Stimulated activated CD4-positive, alpha-beta T cell treated with anti-CD3 and anti-CD28 coated beads, Interleukin-4, amount 100 ng/mL, for 1 hour (primary cell): Measurements from ENCODE around the gene FES.

Experiments used
- DNase-seq: peaks from one replicate; pipeline ENCODE4 v3.0.0-alpha.2; 2020

FES gene

GRCh38 chr15:90877315-90877714 is 7.0 kb upstream of the FES start:
- DNase-seq, result no peak

DNA sequence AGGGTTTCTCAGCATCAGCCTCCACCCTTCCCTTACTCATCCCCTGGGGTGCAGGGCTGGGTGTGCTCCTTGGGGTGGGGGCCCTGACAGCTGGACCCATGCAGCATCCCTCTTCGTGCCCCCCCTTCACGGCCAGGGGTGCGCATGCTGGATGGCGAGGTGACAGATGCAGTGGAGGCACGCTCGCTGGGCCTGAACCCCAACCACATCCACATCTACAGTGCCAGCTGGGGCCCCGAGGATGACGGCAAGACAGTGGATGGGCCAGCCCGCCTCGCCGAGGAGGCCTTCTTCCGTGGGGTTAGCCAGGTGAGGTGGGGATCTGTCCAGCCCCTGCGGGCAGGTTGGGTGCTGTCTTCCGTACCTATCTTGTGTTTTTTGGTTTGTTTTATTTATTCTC is 6.3 kb upstream of the FES start:
- DNase-seq, result no peak

DNA sequence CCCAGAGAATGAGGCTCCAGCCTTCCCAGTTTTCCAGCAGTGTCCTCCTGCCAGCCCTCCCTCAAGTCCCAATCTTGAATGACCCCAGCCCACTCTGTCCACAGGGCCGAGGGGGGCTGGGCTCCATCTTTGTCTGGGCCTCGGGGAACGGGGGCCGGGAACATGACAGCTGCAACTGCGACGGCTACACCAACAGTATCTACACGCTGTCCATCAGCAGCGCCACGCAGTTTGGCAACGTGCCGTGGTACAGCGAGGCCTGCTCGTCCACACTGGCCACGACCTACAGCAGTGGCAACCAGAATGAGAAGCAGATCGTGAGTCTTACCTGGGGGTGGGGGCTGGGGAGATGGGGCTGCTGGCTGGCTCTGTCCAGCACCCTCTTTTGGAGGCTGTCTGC is 5.6 kb upstream of the FES start:
- DNase-seq, result no peak

DNA sequence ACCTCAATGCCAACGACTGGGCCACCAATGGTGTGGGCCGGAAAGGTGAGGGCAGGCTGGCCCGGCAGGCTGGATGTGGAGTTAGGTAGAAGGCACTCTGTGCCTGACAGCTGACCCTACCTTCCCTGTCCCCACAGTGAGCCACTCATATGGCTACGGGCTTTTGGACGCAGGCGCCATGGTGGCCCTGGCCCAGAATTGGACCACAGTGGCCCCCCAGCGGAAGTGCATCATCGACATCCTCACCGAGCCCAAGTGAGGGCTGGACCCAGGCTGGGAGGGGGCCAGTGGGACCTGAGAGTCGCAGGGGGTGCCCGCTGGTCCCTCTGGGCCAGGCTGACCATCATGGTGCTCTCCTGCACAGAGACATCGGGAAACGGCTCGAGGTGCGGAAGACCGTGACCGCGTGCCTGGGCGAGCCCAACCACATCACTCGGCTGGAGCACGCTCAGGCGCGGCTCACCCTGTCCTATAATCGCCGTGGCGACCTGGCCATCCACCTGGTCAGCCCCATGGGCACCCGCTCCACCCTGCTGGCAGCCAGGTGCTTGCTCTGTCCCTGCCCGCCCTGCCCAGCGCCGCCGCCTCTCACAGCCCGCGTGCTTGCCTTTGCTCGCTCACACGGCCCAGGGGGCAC is 4.5 kb upstream of the FES start:
- DNase-seq, result no peak

- DNase-seq, result no peak
Measured at GRCh38 chr15:90880381-90881145, 3.7 kb upstream of the FES start.

GRCh38 chr15:90881181-90881977 is 2.9 kb upstream of the FES start:
- DNase-seq, result no peak

DNA sequence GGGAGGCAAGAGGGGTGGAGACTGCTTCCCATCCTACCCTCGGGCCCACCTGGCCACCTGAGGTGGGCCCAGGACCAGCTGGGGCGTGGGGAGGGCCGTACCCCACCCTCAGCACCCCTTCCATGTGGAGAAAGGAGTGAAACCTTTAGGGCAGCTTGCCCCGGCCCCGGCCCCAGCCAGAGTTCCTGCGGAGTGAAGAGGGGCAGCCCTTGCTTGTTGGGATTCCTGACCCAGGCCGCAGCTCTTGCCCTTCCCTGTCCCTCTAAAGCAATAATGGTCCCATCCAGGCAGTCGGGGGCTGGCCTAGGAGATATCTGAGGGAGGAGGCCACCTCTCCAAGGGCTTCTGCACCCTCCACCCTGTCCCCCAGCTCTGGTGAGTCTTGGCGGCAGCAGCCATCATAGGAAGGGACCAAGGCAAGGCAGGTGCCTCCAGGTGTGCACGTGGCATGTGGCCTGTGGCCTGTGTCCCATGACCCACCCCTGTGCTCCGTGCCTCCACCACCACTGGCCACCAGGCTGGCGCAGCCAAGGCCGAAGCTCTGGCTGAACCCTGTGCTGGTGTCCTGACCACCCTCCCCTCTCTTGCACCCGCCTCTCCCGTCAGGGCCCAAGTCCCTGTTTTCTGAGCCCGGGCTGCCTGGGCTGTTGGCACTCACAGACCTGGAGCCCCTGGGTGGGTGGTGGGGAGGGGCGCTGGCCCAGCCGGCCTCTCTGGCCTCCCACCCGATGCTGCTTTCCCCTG is 2.2 kb upstream of the FES start:
- DNase-seq, result no peak

GRCh38 chr15:90882781-90883525 is 1.4 kb upstream of the FES start:
- DNase-seq, result no peak

- no peak for DNase-seq
Measured at GRCh38 chr15:90883526-90883975, 753 bp upstream of the FES start.

DNA sequence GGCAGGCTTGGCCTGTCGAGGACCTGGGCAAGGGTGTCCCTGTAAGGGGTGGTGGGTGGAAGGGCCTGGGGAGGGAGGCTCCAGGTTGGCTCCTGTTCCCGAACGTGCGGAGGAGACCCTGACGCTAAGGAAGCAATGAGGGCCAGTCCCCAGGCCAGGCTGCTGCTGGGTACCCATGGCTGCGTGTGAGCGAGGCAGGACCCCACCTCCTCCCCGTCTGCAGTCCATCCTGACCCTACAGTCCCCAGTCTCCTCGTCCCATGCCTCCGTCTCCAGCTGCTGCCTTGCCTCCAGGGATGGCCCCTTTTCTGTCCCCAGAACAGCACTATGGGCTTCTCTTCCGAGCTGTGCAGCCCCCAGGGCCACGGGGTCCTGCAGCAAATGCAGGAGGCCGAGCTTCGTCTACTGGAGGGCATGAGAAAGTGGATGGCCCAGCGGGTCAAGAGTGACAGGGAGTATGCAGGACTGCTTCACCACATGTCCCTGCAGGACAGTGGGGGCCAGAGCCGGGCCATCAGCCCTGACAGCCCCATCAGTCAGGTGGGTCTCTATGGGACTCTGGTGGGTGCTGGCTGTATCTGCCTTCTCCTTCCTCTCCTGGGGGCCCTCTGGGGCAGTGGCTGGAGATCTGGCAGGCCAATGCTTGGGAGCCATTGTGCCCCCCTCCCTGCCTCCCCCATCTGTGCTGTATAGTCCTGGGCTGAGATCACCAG is 571 bp downstream of the FES start:
- no peak for DNase-seq

DNA sequence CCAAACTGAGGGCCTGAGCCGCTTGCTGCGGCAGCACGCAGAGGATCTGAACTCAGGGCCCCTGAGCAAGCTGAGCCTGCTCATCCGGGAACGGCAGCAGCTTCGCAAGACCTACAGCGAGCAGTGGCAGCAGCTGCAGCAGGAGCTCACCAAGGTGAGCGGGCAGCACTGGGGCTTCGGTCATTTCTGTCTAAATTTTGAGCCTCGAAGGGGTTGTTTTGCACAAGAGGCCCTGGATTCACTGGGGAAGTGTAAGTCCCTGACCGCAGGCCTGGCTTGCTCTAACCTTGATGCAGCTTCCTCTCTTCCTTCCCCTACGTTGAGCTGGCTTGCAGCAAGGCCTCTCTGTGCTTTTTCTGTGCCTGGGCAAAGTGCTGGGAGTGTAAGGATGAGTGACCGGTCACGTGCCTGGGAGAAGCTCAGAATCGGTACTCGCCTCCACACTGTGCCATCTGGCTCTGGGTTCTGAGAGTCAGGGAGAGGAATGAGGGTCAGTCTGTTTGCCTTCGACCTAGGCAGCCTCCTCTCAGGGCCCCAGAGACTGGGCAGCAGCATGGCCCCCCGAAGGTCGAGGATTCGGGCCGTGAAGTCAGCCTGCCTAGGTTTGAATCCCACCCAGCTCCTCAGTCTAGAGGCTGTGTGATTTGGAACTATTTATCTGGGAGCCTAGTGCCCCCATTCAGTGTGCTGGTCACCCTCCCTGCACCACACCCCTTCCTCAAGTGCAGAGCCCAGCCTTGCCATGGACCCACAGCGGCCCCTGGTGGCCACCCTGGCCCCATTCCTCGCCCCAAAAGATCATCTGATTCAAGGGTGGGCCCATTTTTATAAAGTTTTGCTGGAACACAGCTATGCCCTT is 1.4 kb downstream of the FES start:
- DNase-seq, result peak; percentile 84

- no peak for DNase-seq
Measured at GRCh38 chr15:90886291-90886614, 1.9 kb downstream of the FES start.

DNA sequence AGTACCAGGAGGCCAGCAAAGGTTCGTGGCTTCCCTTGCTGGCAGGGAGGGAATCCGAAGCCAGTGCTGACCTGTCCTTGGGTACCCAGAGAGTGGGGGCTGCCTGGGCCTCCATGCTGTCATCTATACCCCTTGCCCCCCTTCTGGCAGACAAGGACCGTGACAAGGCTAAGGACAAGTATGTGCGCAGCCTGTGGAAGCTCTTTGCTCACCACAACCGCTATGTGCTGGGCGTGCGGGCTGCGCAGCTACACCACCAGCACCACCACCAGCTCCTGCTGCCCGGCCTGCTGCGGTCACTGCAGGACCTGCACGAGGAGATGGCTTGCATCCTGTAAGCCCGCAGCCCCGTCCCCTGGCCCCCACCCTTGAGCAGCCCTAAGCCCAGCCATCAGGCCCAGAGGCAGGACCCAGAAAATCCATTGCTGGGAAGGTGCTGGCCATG is 2.8 kb downstream of the FES start:
- no peak for DNase-seq

GRCh38 chr15:90889313-90889730 is 5.0 kb downstream of the FES start:
- DNase-seq, result no peak

GRCh38 chr15:90889736-90890456 is 5.6 kb downstream of the FES start:
- no peak for DNase-seq

GRCh38 chr15:90890839-90891238 is 6.5 kb downstream of the FES start:
- no peak for DNase-seq

DNA sequence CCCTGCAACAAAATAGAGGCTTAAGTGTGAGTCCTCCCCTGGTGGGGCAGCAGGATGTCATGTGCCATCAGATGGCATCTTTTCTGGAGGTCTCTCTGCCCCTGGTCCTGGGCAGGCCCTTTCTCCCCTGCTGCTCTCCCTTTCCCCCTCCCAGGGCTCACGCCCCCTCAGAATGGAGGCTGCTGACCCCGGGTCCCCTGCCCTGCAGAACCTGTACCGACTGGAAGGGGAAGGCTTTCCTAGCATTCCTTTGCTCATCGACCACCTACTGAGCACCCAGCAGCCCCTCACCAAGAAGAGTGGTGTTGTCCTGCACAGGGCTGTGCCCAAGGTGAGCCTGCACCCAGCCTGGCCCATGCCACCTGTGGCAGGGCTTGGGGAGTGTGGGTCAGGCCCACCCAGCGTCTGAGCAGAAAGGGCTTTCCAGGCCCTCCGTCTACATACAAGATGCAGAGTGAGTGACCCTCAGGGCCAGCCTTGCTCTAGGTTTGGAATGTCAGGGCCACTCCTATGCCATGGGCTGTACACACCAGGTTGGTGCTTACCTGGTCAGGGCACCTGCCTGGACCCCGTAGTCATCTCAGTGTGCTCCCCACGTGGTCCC is 7.1 kb downstream of the FES start:
- DNase-seq, result no peak

GRCh38 chr15:90892023-90892422 is 7.7 kb downstream of the FES start:
- DNase-seq, result no peak

DNA sequence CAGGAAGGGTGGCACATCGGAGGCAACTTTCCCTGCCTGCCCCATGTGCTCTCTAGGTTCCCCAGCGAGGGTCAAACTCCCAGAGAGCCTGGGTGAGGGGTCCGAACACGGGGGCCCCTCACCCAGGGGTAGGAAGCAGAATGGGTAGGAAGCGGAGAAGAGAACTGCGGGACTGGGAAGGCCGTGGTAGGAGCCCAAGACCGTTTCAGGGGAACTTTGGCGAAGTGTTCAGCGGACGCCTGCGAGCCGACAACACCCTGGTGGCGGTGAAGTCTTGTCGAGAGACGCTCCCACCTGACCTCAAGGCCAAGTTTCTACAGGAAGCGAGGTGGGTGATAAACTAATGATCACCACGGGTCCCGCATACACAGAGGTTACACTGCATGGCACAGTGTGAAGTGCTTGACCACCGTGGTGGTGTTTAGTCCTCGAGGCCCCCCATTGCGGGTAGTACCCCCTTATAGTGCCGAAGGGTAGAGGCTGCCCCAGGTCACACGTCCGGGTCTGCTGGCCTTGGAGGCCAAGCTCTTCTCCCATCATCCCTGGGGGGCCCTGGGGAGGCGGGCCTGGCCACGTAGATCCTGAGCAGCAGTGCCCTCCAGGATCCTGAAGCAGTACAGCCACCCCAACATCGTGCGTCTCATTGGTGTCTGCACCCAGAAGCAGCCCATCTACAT is 8.3 kb downstream of the FES start:
- DNase-seq, result no peak
